C4-2B (cell line): ENCODE results near the gene SBNO2.

Experiments
- H3K27ac ChIP-seq: fragments of 450-650 bp; 2 replicates; pipeline ENCODE4 v1.5.1; 2017
- ZFX ChIP-seq: fragments of 450-650 bp; IDR thresholded peaks from 2 replicates; pipeline ENCODE4 v1.6.1; 2017
- TF ChIP-seq, protein P1 (sequence below): fragments of 450-650 bp; conservative IDR thresholded peaks from 2 replicates; pipeline ENCODE4 v1.5.1; 2017; ENCODE audit warnings: mild to moderate bottlenecking

SBNO2 gene

DNA sequence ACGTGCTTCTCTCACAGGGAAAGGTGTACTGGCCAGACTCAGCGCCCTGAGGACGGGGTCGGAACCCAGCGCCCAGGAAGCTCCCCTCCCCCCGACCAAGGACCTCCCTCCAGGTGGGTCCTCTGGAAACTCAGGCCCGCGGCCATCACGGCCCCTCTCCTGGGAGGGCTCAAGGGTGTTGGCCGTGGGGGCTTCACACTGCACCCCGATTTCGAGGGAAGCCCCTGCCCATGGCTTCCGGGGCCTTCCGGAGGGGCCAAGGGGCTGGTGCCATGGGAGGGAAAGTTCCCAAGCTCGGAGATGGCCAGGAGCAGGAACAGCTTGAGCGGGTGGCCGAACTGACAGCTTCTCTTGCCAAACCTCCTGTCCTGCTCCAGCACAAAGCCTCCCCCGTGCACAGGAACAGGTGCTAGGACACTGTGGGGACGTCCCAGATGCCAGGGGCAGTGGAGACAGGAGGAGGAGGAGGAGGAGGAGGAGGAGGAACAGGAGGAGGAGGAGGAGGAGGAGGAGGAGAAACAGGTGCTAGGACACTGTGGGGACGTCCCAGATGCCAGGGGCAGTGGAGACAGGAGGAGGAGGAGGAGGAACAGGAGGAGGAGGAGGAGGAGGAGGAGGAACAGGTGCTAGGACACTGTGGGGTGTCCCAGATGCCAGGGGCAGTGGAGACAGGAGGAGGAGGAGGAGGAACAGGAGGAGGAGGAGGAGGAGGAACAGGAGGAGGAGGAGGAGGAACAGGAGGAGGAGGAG is 10.0 kb downstream of the SBNO2 start:
- TF ChIP-seq, protein P1, sequence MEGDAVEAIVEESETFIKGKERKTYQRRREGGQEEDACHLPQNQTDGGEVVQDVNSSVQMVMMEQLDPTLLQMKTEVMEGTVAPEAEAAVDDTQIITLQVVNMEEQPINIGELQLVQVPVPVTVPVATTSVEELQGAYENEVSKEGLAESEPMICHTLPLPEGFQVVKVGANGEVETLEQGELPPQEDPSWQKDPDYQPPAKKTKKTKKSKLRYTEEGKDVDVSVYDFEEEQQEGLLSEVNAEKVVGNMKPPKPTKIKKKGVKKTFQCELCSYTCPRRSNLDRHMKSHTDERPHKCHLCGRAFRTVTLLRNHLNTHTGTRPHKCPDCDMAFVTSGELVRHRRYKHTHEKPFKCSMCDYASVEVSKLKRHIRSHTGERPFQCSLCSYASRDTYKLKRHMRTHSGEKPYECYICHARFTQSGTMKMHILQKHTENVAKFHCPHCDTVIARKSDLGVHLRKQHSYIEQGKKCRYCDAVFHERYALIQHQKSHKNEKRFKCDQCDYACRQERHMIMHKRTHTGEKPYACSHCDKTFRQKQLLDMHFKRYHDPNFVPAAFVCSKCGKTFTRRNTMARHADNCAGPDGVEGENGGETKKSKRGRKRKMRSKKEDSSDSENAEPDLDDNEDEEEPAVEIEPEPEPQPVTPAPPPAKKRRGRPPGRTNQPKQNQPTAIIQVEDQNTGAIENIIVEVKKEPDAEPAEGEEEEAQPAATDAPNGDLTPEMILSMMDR, result no peak
- no peak for TF ChIP-seq ZFX
- H3K27ac ChIP-seq, result peak overlapping the region; percentile 33; the same call in 1 of the 2 replicates

DNA sequence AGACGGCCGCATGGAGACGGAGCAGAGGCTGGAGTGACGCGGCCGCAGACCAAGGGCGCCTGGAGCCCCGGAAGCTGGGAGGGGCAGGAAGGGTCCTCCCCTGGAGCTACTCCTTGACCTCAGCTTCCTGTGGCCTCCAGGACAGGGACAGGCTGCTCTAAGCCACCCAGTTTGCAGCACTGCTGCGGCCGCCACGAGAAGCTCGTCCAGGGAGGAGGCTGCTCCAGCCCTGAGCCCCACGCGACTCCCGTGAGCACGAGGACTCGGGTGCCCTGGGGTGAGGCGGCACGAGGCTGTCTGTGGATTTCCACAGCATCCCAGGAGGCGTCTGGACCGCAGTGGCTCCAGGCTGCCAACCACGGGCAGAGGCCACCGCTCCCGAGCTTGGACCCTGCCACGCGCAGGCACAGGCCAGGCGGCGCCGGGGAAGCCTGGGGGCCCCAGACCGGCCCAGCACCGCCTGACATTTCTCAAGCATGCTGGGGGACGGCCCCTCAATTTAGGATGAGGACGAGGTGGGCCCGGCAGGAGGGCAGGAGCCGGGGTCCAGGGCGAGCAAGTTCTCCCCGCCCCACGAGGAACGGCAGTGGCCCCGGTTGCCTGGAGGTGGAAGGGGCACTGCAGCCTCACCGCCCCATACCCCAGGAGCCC is 10.7 kb downstream of the SBNO2 start:
- H3K27ac ChIP-seq, result peak overlapping the region; percentile 33; the same call in 1 of the 2 replicates
- TF ChIP-seq, protein P1, result no peak
- no peak for TF ChIP-seq ZFX

DNA sequence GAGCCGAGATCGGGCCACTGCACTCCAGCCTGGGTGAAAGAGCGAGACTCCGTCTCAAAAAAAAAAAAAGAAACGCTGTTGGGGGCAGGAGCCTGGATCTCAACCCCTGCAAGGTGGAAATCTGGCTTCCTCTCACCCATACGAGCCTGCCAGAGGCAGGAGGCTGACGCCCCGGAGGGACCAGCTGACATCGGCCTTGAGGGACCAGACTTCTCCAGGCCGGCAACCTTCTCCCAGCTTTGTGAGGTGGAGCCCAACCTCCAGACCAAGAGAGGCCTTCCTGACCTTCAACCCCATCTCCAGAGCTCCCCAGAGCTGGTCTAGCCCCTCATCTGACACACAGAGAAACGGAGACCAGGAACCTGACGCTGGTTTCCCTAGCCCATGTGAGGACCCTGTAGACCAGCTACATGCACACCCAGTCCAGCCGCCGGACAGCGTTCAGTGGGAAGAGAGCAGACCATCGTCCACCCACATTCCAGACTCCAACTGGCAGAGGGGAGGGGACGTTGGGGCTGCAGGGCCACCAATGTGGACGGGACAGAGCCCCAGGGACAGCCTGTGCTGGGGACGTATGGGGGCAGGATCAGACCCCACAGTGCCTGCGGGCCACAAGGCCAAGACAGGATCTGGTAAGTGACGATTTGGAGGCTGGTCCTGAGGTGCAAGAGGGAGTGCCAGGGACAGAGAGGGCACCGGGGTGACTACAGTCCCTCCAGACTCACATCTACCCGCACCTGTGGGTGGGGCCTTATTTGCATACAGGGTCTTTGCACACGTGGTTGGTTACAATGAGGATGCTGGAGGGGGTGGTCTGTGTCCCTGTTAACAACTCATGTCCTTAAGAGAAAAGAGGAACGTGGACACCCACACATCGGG is 11.4 kb downstream of the SBNO2 start:
- H3K27ac ChIP-seq, result peak overlapping the region; percentile 33; the same call in 1 of the 2 replicates
- TF ChIP-seq, protein P1, result no peak
- TF ChIP-seq ZFX, result no peak

DNA sequence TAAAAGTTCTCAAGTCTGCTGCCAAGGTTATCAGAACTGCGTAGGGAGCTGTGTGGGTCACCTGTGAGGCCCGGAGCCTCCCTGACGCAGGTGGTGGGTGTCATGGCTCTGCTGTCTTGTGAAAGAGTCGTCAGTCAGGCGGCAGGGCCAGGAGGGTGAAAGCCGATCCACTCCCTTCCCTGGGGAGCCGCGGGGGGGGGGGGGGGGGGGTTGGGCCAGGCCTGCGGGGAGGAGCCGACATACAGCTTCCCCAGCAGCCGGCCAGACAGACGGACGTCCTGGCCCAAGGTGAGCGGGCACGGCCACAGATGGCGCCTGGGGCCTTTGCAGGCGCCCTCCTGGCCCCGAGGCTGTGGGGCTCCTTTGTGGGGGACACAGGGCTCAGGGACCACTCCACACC is 12.4 kb downstream of the SBNO2 start:
- peak overlapping the region; percentile 22 for H3K27ac ChIP-seq

DNA sequence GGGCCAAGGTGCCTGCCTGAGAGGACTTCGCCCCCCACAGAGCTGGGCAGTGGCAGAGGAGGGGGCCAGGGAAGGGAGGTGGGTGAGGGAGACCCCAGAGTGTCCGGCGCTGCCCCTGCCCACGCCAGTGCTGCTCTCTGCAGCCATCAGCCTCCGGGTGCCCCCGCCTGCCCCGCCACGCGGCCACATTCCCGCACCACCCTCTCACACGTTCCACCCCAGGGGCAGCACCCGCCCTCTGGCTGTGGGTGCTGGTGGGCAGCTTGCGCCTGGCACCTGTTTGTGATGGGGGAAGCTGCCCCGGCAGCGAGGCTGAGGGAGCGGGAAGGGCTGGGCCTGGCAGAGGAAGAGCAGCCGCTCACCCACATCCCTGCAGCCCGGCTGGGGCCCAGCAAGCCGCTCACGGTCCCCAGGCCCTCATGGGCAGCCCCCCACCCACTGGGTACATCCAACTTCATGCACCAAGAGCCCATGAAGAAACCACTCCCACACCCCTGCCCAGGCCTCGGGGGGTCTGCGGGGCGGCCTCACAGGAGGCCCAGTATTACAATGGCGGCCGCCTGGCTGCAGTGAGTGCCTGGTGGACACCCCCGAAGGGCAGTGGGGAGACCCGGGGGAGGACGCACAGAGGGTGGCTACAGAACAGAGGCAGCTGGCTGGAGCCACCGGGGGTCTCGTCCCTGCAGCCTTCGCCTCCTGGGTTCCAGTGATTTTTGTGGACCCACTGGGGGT is 14.0 kb downstream of the SBNO2 start:
- TF ChIP-seq ZFX, result no peak
- TF ChIP-seq, protein P1, result no peak
- H3K27ac ChIP-seq, result no peak overlapping the region

More for the DNA sequence above, 12.4 kb downstream of the SBNO2 start:
- no peak for TF ChIP-seq ZFX
- TF ChIP-seq, protein P1, result no peak

DNA sequence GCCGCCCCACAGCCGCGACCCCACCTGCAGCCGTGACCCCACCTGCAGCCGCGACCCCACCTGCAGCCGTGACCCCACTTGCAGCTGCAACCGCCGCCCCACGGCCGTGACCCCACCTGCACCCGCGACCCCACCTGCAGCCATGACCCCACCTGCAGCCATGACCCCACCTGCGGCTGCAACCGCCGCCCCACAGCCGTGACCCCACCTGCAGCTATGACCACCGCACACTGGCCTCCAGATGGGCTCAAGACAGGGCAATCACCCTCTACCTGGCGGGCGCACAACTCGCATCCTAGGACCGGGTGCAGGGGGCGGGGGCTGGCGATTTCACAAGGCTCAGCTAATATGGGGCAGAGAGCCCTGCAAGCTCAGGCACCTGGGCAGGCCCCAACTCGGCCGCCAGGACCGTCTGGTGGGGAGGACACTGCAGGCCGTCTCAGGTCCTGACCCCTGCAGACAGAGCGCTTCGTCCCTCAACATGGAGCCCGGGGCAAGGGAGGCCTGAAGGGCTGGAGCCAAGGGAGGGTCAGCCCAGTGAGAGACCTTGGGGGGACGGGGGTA is 15.1 kb downstream of the SBNO2 start:
- no peak overlapping the region for H3K27ac ChIP-seq
- TF ChIP-seq, protein P1, result no peak
- TF ChIP-seq ZFX, result no peak
